Thymus (tissue), 11 donors: Measurements from ENCODE around the gene RXRB. TPM values are rescaled to one million over a fixed set of nuclear protein-coding genes. Genes with fewer than 3 reads are reported as not detected.

Experiments used
- DNase-seq, 9 donors: peaks; one replicate each; pipeline ENCODE4 v3.0.0-alpha.2; 2013; ENCODE audit warnings: low spot score in 9 of 9, low read depth in 6 of 9, missing footprints in 1 of 9
- H3K27ac ChIP-seq, 2 donors: one replicate each; pipeline ENCODE4 v1.5.1; 2013; ENCODE audit warnings: control low read depth in 1 of 2, low read depth in 1 of 2, low read length in 1 of 2, mild to moderate bottlenecking in 1 of 2, moderate library complexity in 1 of 2
- H3K27me3 ChIP-seq, 2 donors: one replicate each; pipeline ENCODE4 v1.5.1; 2013; ENCODE audit warnings: low read length in 1 of 2; ENCODE audit not compliant: control insufficient read depth in 2 of 2, insufficient read depth in 1 of 2
- H3K36me3 ChIP-seq, 2 donors: one replicate each; pipeline ENCODE4 v1.5.1; 2013; ENCODE audit warnings: low read length in 1 of 2, mild to moderate bottlenecking in 1 of 2, moderate library complexity in 1 of 2; ENCODE audit not compliant: control insufficient read depth in 2 of 2, insufficient read depth in 2 of 2
- H3K4me1 ChIP-seq, 2 donors: one replicate each; pipeline ENCODE4 v1.5.1; 2013; ENCODE audit warnings: low read length in 2 of 2; ENCODE audit not compliant: control insufficient read depth in 2 of 2, insufficient read depth in 2 of 2
- H3K4me3 ChIP-seq, 2 donors: one replicate each; pipeline ENCODE4 v1.5.1; 2013; ENCODE audit warnings: low read length in 2 of 2, control low read depth in 1 of 2, mild to moderate bottlenecking in 1 of 2
- H3K9me3 ChIP-seq, 2 donors: one replicate each; pipeline ENCODE4 v1.5.1; 2013; ENCODE audit warnings: low read length in 1 of 2, mild to moderate bottlenecking in 1 of 2; ENCODE audit not compliant: control insufficient read depth in 2 of 2, insufficient read depth in 1 of 2
- WGBS: extraction: QIAGEN DNeasy Blood & Tissue Kit; methylation state at CpG from one replicate; pipeline ENCODE4 v1.1.7; 2013; 5-methylcytosine and 5-hydroxymethylcytosine counted together
- polyA plus RNA-seq: library from polyadenylated mRNA; stranded (reverse); fragments of 200-250 nt; gene quantifications from one replicate; pipeline ENCODE4 v1.2.3, GENCODE V29; 2013
- total RNA-seq: library from RNA; stranded (reverse); fragments of 120-200 nt; gene quantifications from one replicate; pipeline ENCODE4 v1.2.4, GENCODE V29; 2013
- donor health status: healthy.

The RXRB gene
- total and polyA plus RNA-seq, 2 donors, result 19.4 to 60.7 TPM

GRCh38 chr6:33168284-33168601, 32.2 kb downstream of the RXRB start:
- 79% methylated on average over 6 of the region's 6 CpGs for WGBS
- Histone ChIP-seq H3K4me3 (no peak overlapping the region), H3K27ac (no peak overlapping the region), H3K27me3 (peaks cover 0 to 29% of the 10 kb centered on the region in 2 donors), H3K4me1 (no peaks in the 10 kb centered on the region), H3K36me3 (no peaks in the 10 kb centered on the region), H3K9me3 (peaks cover 0 to 4% of the 10 kb centered on the region in 2 donors)
- no peak for DNase-seq

GRCh38 chr6:33167374-33168283, 32.8 kb downstream of the RXRB start:
- Histone ChIP-seq H3K27ac (no peak overlapping the region), H3K36me3 (no peaks in the 10 kb centered on the region), H3K27me3 (peaks cover 0 to 27% of the 10 kb centered on the region in 2 donors), H3K9me3 (peaks cover 0 to 4% of the 10 kb centered on the region in 2 donors), H3K4me1 (no peaks in the 10 kb centered on the region), H3K4me3 (no peak overlapping the region)
- 94% methylated on average over 19 of the region's 19 CpGs for WGBS
- no peak for DNase-seq

- no peak overlapping the region for H3K4me3 ChIP-seq
- DNase-seq, result no peak
- peaks cover 0 to 4% of the 10 kb centered on the region in 2 donors for H3K9me3 ChIP-seq
- 90% methylated on average over 7 of the region's 7 CpGs for WGBS
- peaks cover 0 to 34% of the 10 kb centered on the region in 2 donors for H3K27me3 ChIP-seq
- peaks cover 0 to 2% of the 10 kb centered on the region in 2 donors for H3K4me1 ChIP-seq
- no peaks in the 10 kb centered on the region for H3K36me3 ChIP-seq
- H3K27ac ChIP-seq, result no peak overlapping the region
These were observed 33.7 kb downstream of the RXRB start for GRCh38 chr6:33166811-33167210.

GRCh38 chr6:33166363-33166762, 34.1 kb downstream of the RXRB start:
- Histone ChIP-seq H3K9me3 (peaks cover 0 to 4% of the 10 kb centered on the region in 2 donors), H3K27ac (no peak overlapping the region), H3K36me3 (no peaks in the 10 kb centered on the region), H3K4me3 (no peak overlapping the region), H3K27me3 (peaks cover 0 to 38% of the 10 kb centered on the region in 2 donors), H3K4me1 (peaks cover 0 to 5% of the 10 kb centered on the region in 2 donors)
- 87% methylated on average over 6 of the region's 6 CpGs for WGBS
- DNase-seq, result no peak

GRCh38 chr6:33165581-33166258, 34.7 kb downstream of the RXRB start:
- Histone ChIP-seq H3K27me3 (peaks cover 0 to 43% of the 10 kb centered on the region in 2 donors), H3K36me3 (no peaks in the 10 kb centered on the region), H3K4me3 (no peak overlapping the region), H3K4me1 (peaks cover 0 to 8% of the 10 kb centered on the region in 2 donors), H3K9me3 (peaks cover 0 to 4% of the 10 kb centered on the region in 2 donors), H3K27ac (no peak overlapping the region)
- WGBS, result 95% methylated on average over 17 of the region's 17 CpGs
- DNase-seq, result no peak

GRCh38 chr6:33164665-33165373, 35.6 kb downstream of the RXRB start:
- peaks cover 0 to 4% of the 10 kb centered on the region in 2 donors for H3K9me3 ChIP-seq
- DNase-seq, result no peak
- H3K36me3 ChIP-seq, result no peaks in the 10 kb centered on the region
- H3K4me3 ChIP-seq, result no peak overlapping the region
- WGBS, result 86% methylated on average over 14 of the region's 14 CpGs
- H3K27ac ChIP-seq, result no peak overlapping the region
- H3K27me3 ChIP-seq, result peaks cover 0 to 49% of the 10 kb centered on the region in 2 donors
- peaks cover 0 to 8% of the 10 kb centered on the region in 2 donors for H3K4me1 ChIP-seq

- no peak for DNase-seq
- Histone ChIP-seq H3K27me3 (peaks cover 0 to 49% of the 10 kb centered on the region in 2 donors), H3K27ac (no peak overlapping the region), H3K4me1 (peaks cover 0 to 8% of the 10 kb centered on the region in 2 donors), H3K36me3 (no peaks in the 10 kb centered on the region), H3K9me3 (peaks cover 0 to 4% of the 10 kb centered on the region in 2 donors), H3K4me3 (no peak overlapping the region)
- 86% methylated on average over 10 of the region's 10 CpGs for WGBS
These were observed 36.3 kb downstream of the RXRB start for GRCh38 chr6:33164176-33164575.

GRCh38 chr6:33163540-33163939, 36.9 kb downstream of the RXRB start:
- Histone ChIP-seq H3K4me3 (no peak overlapping the region), H3K4me1 (peaks cover 0 to 8% of the 10 kb centered on the region in 2 donors), H3K36me3 (no peaks in the 10 kb centered on the region), H3K27ac (no peak overlapping the region), H3K27me3 (peaks cover 0 to 49% of the 10 kb centered on the region in 2 donors), H3K9me3 (peaks cover 0 to 4% of the 10 kb centered on the region in 2 donors)
- no peak for DNase-seq
- WGBS, result 94% methylated on average over 10 of the region's 10 CpGs
